Stimulated activated CD4-positive, alpha-beta T cell treated with anti-CD3 and anti-CD28 coated beads, Interleukin-2, amount 100 ng/mL, for 24 hours (primary cell): ENCODE data around the gene VWF.

ENCODE experiments used
- DNase-seq, 2 donors: peaks; one replicate each; pipeline ENCODE4 v3.0.0-alpha.2; 2020

Gene VWF

DNA sequence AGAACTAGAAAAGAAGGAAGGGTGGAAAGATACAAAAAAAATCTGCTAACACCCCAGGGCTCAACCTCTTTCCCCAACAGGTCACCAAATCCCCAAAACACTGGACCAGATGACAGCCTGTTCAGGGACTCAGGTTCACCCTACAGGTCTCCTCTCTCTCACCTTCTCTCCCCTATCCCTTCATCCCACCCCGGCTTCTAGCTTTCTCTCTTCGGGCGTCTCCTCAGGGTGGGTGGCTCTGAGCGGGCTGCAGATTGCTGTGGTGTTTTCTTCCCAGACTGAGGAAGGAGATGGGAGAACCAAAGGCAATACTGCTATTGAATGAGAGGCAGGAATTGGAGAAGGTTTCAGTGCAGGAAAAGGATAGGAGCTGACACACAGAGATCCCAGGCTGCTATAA lies 218.7 kb downstream of the VWF start:
- no peak for DNase-seq

DNA sequence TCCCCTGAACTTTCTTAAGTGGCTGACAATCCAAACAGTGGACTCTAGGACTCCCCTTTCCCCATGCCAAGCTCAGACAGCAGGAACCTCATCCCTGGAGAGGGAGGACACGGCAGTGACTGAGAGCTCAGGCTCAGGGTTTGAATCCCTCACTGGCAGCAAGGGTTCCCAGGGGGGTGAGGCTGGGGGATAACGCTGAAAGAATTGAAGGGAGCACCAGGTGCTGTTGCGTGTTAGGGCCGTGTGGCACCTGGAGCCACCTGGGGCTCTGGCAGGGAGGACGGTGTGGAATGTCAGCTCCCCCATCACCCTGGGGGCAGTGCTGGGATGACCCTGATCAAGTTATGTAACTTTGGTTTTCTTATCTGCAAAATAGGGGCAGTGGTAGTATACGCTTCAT lies 219.5 kb downstream of the VWF start:
- no peak for DNase-seq

- no peak for DNase-seq
Measured at GRCh38 chr12:5904441-5904840, 220.0 kb downstream of the VWF start.

DNA sequence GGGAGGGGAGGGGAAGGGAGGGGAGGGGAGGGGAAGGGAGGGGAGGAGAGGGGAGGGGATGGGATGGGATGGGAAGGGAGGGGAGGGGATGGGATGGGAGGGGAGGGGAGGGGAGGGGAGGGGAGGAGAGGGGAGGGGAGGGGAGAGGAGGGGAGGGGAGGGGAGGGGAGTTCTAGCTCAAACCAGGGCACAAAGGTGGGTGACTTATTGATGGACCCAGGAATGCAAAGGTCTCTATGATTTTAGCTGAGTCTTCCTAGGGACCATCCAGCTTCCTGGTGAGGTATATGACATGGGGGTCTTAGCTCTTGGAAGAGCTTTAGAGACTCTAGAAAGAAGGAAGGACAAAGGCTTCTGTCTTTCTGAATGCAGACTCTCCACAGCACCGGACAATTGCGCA lies 221.7 kb downstream of the VWF start:
- no peak for DNase-seq

DNA sequence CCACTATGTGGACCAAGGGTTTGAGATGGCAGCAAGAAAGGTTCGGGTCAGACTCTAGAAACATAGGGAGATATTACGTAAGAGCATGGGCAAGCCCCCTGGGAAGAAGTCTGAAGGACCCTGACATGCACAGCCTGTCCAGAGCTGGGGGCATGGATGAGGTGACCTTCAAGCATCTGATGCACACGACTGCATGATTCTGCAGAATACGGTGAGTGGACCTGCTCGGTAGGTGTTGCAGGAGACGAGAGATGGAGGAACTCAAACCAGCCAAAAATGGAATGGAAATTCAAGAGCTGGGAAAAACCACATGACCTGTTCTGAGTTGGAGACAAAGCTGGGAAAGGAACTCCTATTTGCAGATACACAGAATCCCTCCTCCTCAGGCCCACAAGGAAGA lies 223.1 kb downstream of the VWF start:
- no peak for DNase-seq

DNA sequence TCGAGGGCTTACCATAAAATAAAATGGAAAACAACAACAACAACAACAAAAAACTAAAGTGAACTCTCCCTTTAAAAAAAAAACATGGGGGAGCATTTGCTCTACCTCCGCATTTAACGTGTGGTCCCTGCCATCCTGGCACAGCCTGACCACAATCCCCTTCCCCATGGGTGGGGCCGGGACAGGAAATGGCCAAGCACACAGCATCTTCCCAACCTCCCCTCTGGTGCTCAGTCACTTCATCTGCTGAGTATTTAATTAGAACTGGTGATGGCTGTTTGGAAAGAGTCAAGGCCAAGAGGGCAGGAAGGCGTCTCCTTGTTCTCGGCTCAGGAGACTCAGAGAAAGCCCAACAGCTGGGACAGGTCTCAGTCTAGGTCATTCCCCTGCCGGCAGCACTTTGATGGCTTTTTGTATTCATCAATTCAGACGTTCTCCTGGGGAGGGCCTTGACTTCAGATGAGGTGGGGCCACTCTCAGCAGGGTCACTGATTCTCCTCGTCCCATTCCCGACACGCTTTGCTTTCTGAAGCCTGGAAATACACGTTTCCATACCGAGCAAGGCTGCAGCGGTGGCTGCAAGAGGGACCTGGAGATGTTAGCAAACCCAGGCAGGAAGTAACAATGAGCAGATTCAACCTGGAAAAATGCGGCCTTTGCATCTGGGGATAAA lies 223.8 kb downstream of the VWF start:
- DNase-seq: no peak

- no peak for DNase-seq
Measured at GRCh38 chr12:5900076-5900475, 224.4 kb downstream of the VWF start.

DNA sequence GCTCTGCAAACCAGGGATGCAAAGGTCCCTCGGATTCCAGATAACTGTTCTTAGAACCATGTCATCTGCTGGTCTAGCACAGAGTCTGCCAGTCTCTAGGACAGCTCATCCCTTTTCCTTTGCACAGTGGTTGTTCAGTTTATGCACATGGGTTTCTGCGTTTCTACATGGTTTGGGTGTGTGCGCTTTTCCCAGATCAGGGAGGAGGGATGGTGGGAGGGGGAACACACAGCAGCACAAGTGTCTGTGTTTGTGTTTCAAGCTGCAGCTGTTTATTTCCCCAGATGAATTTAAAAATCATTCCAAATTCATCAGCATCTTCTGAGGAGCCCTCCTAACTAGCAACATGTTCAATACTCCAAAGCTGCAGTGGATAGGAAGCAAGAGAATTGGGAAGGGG lies 224.8 kb downstream of the VWF start:
- no peak for DNase-seq

DNA sequence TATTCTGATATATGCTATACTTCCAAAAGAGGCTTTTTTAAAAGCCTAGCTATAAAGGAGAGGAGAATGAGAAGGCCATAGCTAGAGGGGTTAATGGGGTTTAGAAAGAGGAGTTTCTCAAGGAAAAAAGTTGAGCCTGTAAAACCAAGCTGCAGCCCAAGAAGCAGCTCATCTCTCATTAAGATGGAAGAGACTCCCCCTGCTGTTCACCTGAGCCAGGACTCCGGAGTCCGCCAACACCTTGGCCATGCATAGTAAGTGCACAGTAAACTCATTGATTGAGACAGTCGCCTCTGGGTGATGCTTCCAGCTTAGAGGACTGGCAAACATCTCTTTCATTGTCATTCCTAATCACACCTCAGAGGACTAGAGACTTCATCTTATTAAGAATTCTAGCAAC lies 225.6 kb downstream of the VWF start:
- no peak for DNase-seq
